OCI-LY3 (cell line): ENCODE results near the gene JPH3.

Experiments used
- CTCF ChIP-seq: fragments of 200-600, 300-600 bp; sonication (generic); IDR thresholded peaks from 2 replicates; pipeline ENCODE4 v1.5.1; 2014; ENCODE audit warnings: antibody characterized with exemption, low read length, low read depth
- EZH2phosphoT487 ChIP-seq: fragments of 200-600 bp; shearing (Covaris generic); IDR thresholded peaks from 2 replicates; pipeline ENCODE4 v1.6.1; 2018; ENCODE audit warnings: antibody characterized with exemption, mixed run types, low read depth

DNA sequence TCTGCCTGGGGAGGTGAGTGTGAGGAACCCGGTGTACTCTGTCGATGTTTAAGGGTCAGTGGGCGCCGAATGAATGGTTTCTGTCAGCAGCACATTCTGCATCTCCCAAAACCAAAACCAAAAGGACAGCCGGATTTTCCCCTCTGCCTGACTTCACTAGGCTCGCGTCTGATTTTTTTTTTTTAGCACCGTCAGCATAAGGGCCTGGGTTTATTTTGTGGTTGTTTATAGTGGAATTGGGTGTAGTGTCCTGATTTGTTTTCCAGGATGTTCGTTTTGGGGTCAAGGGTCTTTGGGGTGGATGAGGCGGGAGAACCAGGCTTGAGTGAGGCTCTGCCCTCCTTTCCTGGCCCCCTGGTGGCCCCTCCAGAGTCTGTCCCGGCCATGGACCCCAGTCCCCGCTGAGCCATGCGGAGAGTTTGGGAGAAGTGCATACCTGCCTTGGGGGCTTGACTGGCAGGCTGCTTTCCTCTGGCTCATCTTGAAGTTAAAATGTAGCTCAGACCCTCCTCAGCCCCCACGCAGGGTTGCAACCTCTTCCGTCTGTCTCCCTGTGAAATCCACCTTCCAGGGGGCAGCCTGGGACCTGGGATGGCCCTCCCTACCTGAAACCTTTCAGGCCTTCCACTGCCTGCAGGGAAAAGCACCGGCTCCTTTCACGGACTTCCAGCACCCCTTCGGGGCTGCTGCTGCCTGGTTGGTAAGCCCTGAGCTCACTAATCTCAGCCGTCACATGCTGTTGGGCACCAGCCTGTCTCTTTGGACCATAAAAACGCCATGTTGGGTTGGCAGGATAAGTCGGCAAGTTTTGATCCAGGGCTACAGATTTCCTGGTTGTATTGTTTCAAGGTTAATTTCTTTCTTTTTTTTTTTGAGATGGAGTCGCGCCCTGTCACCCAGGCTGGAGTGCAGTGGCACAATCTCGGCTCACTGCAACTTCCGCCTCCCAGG is 60.2 kb downstream of the JPH3 start:
- TF ChIP-seq CTCF (no peak), EZH2phosphoT487 (no peak)
